Measurements from ENCODE around the gene TAS2R41. TPM values are rescaled to one million over a fixed set of nuclear protein-coding genes. Genes with fewer than 3 reads are reported as not detected.

Gene TAS2R41
- total RNA-seq, 1 donor from 2014 or later: not detected

DNA sequence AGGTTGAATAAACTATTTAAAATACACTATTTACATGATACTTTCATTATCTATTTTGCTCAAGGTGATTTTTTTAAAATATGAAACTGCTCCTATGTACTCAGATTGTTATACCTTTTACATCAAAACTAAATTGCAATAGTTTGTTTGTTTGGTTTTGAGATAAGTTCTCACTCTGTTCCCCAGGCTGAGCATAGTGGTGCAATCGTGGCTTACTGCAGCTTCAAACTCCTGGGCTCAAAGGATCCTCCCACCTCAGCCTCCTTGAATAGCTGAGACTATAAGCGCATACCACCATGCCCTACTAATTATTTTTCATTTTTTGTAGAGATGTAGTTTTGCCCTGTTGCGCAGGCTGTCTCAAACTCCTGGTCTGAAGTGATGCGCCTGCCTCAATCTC lies 21.7 kb upstream of the TAS2R41 start:
- ATAC-seq (ENCODE audit: low read depth) (no peak), DNase-seq (no peak)
- POLR2A ChIA-PET: no interaction called here
- intact Hi-C loops (cut with micrococcal nuclease): no loop called here
- CTCF ChIA-PET: no interaction called here
- TF ChIP-seq, protein P1, sequence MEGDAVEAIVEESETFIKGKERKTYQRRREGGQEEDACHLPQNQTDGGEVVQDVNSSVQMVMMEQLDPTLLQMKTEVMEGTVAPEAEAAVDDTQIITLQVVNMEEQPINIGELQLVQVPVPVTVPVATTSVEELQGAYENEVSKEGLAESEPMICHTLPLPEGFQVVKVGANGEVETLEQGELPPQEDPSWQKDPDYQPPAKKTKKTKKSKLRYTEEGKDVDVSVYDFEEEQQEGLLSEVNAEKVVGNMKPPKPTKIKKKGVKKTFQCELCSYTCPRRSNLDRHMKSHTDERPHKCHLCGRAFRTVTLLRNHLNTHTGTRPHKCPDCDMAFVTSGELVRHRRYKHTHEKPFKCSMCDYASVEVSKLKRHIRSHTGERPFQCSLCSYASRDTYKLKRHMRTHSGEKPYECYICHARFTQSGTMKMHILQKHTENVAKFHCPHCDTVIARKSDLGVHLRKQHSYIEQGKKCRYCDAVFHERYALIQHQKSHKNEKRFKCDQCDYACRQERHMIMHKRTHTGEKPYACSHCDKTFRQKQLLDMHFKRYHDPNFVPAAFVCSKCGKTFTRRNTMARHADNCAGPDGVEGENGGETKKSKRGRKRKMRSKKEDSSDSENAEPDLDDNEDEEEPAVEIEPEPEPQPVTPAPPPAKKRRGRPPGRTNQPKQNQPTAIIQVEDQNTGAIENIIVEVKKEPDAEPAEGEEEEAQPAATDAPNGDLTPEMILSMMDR (IDR thresholded peaks at IDR 0.05): no peak
- Mint-ChIP-seq H3K4me1 (no peaks in the 10 kb centered on the region), H3K9me3 (no peaks in the 10 kb centered on the region), H3K36me3 (ENCODE audit: low read depth) (no peaks in the 10 kb centered on the region), H3K27ac (no peak overlapping the region), H3K27me3 (peaks cover 6% of the 10 kb centered on the region), H3K4me3 (no peak overlapping the region)

DNA sequence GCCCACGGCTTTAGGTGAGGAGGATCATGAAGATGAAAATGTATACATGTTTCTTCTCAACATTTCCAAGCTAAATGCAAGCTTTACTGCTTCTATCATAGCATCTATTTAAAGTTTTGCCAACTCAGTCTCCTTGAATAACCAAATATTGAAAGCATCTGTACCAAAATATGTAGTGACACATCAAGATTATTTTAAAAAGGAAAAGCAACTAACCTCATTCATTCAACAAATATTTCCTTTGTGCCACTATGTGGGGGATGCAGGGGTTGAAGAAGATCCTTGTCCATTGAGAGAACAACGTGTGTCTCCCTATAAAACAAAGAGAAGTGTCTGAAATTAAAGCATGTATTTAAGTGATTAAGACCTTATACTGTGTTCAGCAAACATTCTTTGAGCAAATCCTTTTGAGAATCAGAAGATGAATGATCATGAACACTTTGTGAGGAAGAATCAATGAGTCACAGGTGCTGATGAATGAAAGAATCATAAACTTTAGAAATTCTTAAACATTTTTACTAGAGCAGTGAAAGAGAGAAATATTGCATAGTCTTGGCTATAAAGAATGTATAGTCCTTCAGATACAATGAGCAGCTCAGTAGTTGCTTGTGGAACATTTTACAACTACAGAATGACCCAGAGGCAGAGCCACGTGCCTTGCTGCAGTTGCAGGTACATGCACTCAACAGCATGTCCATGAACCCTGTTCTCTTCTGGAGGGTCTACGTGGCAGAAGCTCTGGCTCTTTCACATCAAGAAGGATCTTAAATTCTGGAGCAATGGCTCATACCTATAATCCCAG lies 20.5 kb upstream of the TAS2R41 start:
- intact Hi-C loops (cut with micrococcal nuclease): no loop called here
- no peaks in the 10 kb centered on the region for H3K36me3 Mint-ChIP-seq (ENCODE audit: low read depth)
- peaks cover 3% of the 10 kb centered on the region for H3K9me3 Mint-ChIP-seq
- H3K27me3 Mint-ChIP-seq: peaks cover 6% of the 10 kb centered on the region
- ChIA-PET POLR2A (no interaction called here), CTCF (no interaction called here)
- DNase-seq: no peak
- ATAC-seq (ENCODE audit: low read depth): no peak
- H3K4me1 Mint-ChIP-seq: no peaks in the 10 kb centered on the region
- H3K27ac Mint-ChIP-seq: no peak overlapping the region
- no peak overlapping the region for H3K4me3 Mint-ChIP-seq
- TF ChIP-seq, protein P1 (IDR thresholded peaks at IDR 0.05): no peak

DNA sequence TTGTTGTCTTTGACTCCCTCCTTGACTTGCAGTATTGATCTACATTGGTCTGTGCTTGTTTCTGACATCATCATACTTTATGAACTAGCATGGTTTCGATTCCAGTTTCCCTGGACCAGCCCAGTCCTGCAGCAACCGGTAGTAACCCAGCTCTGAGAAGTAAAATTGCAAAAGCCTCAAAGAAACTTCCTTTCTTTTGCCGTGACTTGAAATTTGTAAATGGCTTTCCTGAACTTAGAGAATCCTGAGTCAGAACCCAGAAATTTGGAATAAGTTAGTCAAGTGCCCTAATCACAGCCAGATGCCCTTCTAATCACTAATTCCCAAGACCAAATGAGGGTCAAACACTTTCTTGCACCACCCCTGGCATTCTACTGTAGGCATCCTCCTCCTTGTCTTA lies 19.4 kb upstream of the TAS2R41 start:
- ChIA-PET CTCF (no interaction called here), POLR2A (no interaction called here)
- Mint-ChIP-seq H3K9me3 (peaks cover 3% of the 10 kb centered on the region), H3K36me3 (ENCODE audit: low read depth) (no peaks in the 10 kb centered on the region), H3K27ac (no peak overlapping the region), H3K4me3 (no peak overlapping the region), H3K4me1 (no peaks in the 10 kb centered on the region), H3K27me3 (peaks cover 6% of the 10 kb centered on the region)
- DNase-seq: no peak
- TF ChIP-seq, protein P1 (IDR thresholded peaks at IDR 0.05): no peak
- intact Hi-C loops (cut with micrococcal nuclease): no loop called here
- no peak for ATAC-seq (ENCODE audit: low read depth)

DNA sequence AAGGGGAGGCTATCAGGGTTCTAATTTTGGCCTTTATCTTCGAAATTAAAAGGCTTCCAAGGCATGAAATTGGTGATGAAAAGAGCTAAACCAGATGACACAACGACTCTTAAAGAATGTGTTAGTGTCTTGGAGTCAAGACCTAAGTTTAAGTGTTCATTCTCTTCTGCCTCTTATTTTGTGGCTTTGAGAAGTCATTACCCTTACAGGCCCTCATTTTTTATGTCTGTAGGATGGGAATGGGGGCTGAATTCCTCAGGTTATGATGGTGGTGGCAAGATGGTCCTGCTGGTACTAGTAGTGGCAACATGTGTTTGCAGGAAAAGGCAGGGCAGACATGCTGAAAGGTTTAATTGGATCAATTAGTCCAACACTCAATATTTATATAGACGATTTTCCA lies 19.0 kb upstream of the TAS2R41 start:
- H3K9me3 Mint-ChIP-seq: peaks cover 3% of the 10 kb centered on the region

DNA sequence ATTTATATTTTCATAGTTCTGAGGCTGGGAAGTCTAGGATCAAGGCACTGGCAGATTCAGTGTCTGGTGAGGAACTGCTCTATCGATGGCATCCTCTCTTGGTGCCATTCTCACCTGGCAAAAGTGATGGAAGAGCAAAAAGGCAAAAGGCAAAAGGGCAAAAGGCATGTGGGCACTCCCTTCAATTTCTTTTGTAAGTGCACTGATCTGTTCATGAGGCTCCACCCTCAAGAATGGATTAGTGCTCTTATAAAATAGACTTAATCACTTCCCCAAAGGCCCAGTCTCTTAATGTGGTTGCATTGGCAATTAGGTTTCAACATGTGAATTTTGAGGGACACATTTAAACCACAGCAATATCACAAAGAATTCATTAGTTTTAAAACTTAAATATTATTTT lies 18.3 kb upstream of the TAS2R41 start:
- Mint-ChIP-seq H3K27ac (no peak overlapping the region), H3K36me3 (ENCODE audit: low read depth) (no peaks in the 10 kb centered on the region), H3K4me3 (no peak overlapping the region), H3K4me1 (no peaks in the 10 kb centered on the region), H3K27me3 (peaks cover 5% of the 10 kb centered on the region), H3K9me3 (peaks cover 3% of the 10 kb centered on the region)
- ChIA-PET POLR2A (no interaction called here), CTCF (no interaction called here)
- ATAC-seq (ENCODE audit: low read depth) (no peak), DNase-seq (no peak)
- intact Hi-C loops (cut with micrococcal nuclease): no loop called here
- TF ChIP-seq, protein P1 (IDR thresholded peaks at IDR 0.05): no peak

More for the DNA sequence above, 19.0 kb upstream of the TAS2R41 start:
- DNase-seq (no peak), ATAC-seq (ENCODE audit: low read depth) (no peak)
- TF ChIP-seq, protein P1 (IDR thresholded peaks at IDR 0.05): no peak
- Mint-ChIP-seq H3K27ac (no peak overlapping the region), H3K4me1 (no peaks in the 10 kb centered on the region), H3K4me3 (no peak overlapping the region), H3K27me3 (peaks cover 6% of the 10 kb centered on the region), H3K36me3 (ENCODE audit: low read depth) (no peaks in the 10 kb centered on the region)
- ChIA-PET CTCF (no interaction called here), POLR2A (no interaction called here)
- intact Hi-C loops (cut with micrococcal nuclease): no loop called here
